Forelimb muscle (tissue), 1 donor: Measurements from ENCODE around the gene YWHAB. TPM values are rescaled to one million over a fixed set of nuclear protein-coding genes. Genes with fewer than 3 reads are reported as not detected.
A peak's percentile ranks its signal among the peaks of the same experiment; 100 is the strongest.
"Not testable (repeated sequence)": the region's sequence is repeated elsewhere in the genome, so short reads cannot be mapped to it uniquely, and the experiment has no call there.

Source experiments
- DNase-seq: peaks from one replicate; pipeline ENCODE4 v3.0.0-alpha.2; 2013; ENCODE audit warnings: low read depth
- polyA plus RNA-seq: library from polyadenylated mRNA; unstranded; fragments of 120-200 nt; gene quantifications from one replicate; pipeline ENCODE4 v1.2.1, GENCODE V29; 2013; ENCODE audit not compliant: insufficient read length

YWHAB gene
- 91.6 TPM for polyA plus RNA-seq

GRCh38 chr20:44885392-44886265 lies at the start of gene YWHAB:
YWHAB (plus strand) TSS chr20:44885705; CDS start chr20:44901534, 15,829 bp downstream.
- DNase-seq, result peak; percentile 87

GRCh38 chr20:44836601-44837120 lies 48.8 kb upstream of the YWHAB start:
- no peak for DNase-seq

DNA sequence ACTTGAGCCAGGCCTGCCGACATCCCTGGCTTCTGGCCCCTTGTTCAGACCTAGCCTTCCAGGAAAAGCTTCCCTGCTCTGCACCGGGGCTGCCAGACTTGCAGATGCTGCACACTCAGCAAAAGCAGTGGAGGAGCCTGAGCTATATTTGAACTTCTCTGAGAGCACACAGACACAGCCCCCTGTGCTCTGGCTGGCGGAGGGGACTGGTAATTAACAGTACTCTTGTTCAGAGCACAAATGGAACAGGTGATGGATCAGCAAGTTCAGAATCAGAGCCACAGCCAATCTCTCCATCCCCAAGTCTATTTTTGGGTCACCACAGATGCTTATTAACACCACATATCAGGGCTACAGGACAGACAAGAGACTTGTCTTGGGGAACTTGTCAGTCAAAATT lies 47.6 kb upstream of the YWHAB start:
- no peak for DNase-seq

GRCh38 chr20:44838521-44838920 lies 47.0 kb upstream of the YWHAB start:
- no peak for DNase-seq

- DNase-seq, result no peak
Measured at GRCh38 chr20:44839481-44839880, 46.0 kb upstream of the YWHAB start.

- no peak for DNase-seq
Measured at GRCh38 chr20:44840826-44841225, 44.7 kb upstream of the YWHAB start.

DNA sequence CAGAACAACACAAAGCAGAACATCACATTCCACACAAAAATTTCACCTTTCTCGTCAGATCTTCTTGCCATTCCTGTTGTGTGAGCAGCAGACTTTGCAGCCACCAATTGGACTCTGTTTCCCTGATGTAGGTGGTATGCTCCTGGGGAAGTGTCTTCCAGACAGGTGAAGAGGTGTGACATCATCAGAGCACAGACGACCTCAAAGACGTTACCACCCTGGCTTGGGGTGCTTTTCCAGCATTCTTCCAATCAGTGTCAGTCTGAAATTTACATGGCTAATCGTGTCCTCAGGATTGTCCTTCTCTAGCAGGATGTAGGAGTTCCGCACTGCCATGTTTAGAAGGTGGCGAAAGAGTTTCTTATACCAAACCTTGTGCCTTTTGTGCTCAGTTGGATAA lies 43.5 kb upstream of the YWHAB start:
- no peak for DNase-seq

DNA sequence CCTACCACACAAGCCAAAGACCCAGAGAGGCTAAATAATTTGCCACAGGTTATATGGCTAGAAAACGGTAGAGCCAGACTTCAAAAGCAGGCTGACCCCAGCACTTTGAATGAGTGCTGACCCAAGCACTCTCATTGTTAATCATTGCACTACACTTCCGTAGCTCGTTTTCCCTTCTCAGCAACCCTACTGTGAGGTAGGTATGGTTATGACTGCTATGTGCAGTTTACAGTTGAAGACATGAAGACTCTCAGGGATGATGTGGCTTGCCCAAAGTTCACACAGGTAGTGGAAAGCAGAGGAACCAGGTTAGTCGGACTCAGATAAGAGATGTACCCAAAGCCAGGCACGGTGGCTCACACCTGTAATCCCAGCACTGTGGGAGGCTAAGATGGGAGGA lies 41.6 kb upstream of the YWHAB start:
- no peak for DNase-seq

- no peak for DNase-seq
Measured at GRCh38 chr20:44848254-44849015, 37.1 kb upstream of the YWHAB start.

- DNase-seq, result no peak
Measured at GRCh38 chr20:44849703-44850102, 35.8 kb upstream of the YWHAB start.

GRCh38 chr20:44850272-44850671 lies 35.2 kb upstream of the YWHAB start:
- no peak for DNase-seq

DNA sequence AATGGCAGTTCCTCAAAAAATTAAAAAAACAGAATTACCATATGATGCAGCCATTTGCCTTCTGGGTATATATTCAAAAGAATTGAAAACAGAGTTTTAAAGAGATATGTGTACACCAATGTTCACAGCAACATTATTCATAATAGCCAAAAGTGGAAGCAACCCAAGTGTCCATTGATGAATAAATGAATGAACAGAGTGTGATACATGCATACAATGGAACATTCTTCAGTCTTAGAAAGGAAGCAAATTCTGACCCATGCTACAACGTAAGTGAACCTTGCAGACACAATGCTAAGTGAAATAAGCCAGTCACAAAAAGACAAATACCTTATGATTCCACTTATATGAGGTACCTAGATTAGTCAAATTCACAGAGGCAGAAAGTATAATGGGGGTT lies 34.7 kb upstream of the YWHAB start:
- no peak for DNase-seq

GRCh38 chr20:44851545-44851944 lies 34.0 kb upstream of the YWHAB start:
- DNase-seq, result no peak

DNA sequence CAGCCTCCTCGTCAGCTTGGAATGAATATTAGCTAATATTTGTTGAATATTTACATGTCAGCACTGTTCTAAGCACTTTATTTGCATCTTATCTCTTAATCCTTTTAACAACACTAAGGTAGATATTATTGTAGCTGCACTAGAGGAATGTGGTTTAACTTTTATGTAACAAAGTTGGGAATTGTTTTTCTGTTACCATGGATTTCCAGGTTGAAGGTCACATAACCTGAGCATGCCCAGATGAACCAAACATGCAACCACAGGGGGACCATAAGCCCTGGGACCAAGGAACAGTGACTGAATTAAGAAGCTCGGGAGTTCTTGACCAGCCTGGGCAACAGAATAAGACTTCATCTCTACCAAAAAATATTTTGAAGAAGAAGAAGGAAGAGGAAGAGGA lies 29.1 kb upstream of the YWHAB start:
- no peak for DNase-seq

GRCh38 chr20:44856856-44857448 lies 28.6 kb upstream of the YWHAB start:
- DNase-seq, result no peak

- DNase-seq, result no peak
Measured at GRCh38 chr20:44858606-44859360, 26.7 kb upstream of the YWHAB start.

- no peak for DNase-seq
Measured at GRCh38 chr20:44861531-44862006, 23.9 kb upstream of the YWHAB start.

GRCh38 chr20:44862286-44862685 lies 23.2 kb upstream of the YWHAB start:
- DNase-seq, result no peak

GRCh38 chr20:44863365-44864084 lies 22.0 kb upstream of the YWHAB start:
- DNase-seq, result not testable (repeated sequence)

DNA sequence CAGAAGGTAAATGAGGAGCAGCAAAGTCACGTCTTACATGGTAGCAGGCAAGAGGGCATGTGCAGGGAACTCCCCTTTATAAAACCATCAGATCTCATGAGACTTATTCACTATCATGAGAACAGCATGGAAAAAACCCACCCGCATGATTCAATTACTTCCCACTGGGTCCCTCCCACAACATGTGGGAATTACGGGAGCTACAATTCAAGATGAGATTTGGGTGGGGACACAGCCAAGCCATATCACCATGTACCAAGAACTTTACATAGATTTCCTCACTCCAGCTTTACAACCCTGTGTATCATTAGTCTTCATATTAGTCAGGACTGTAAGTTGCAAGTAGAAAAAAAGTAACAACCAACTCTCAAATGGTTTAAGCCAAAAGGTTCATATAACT lies 21.0 kb upstream of the YWHAB start:
- DNase-seq, result not testable (repeated sequence)
